GM21447 (cell line): ENCODE measurements around the gene DMTF1.

ENCODE experiments used
- ATAC-seq: cut with Tn5 transposase; IDR thresholded peaks from one replicate; pipeline ENCODE4 v1.9.1; 2021; ENCODE audit not compliant: unreplicated experiment

DMTF1 gene

DNA sequence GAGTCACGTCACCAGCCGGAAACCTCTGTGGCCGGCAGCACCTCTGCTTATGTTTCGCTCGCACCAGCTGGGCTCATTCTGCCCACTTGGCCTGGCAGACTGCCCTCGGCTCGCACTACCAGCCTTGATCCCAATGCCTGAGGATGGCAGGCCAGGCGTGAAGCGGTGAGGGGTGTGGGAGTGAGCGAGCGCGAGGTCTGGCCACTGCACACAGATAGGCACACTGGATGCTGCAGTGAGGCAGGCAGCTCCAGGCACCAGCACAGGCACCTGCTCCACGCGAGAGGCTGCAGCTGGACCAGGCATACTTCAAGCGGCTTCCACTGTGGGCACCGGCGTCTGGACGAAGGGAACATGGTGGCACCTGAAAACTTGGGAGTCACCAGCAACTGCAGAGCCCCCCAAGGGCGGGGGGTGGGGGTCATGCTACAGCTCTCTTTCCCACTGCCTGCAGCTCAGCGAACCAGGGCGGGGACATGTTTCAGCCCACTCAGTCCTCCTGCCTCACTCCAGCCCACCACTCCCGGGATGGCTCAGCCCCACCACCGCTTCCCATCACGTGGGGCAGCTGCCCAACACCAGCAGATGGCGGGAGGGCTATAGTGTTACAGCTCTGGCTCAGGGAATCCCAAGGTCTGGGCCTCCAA, 5.4 kb upstream of the DMTF1 start:
- no peak for ATAC-seq

DNA sequence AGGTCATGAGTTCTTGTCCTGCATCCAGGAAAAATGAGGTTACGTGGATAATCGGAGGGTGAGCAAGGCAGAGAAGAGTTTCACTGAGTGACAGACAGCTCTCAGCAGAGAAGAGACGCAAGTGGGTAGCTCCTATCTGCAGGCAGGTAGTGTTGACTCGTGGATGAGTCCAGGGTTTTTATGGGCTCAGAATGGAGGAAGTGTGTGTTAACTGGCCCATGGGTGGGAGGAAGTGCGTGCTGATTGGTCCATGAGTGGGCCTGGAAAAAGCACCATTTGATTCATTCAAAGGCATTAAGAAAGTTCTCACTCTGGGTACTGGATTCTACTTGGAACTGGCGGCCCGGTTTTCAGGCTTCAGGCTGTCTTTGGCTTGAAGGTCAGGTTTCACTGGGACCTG, 4.8 kb upstream of the DMTF1 start:
- ATAC-seq, result no peak

DNA sequence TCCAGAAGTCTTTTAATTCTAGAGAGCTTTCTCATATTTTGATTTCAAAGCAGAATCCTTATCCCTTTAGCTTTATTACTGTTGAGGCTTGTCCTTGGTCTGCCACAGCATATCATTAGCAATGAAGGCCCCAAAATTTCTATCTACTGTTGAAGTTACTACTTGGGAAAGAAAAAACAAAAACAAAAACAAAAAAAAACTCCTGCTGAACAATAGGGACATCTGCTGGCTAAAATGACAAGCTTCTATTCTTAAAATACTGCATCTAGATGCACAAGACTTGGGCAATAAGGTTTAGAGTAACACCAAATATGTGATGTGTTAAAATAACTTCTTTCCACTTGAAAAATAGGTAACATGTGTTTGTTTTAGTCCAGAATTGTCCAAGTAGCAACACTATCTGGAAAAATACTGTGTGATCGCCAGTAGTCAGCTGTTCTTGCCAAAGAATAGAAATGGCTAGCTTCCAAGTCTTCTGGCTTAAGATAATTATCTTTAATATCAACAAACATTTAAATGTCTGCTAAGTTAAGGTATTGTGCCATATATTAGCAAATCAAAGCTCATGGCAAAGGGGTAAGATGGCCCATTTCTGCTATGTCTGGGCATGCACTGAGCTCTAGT, 3.8 kb upstream of the DMTF1 start:
- no peak for ATAC-seq

DNA sequence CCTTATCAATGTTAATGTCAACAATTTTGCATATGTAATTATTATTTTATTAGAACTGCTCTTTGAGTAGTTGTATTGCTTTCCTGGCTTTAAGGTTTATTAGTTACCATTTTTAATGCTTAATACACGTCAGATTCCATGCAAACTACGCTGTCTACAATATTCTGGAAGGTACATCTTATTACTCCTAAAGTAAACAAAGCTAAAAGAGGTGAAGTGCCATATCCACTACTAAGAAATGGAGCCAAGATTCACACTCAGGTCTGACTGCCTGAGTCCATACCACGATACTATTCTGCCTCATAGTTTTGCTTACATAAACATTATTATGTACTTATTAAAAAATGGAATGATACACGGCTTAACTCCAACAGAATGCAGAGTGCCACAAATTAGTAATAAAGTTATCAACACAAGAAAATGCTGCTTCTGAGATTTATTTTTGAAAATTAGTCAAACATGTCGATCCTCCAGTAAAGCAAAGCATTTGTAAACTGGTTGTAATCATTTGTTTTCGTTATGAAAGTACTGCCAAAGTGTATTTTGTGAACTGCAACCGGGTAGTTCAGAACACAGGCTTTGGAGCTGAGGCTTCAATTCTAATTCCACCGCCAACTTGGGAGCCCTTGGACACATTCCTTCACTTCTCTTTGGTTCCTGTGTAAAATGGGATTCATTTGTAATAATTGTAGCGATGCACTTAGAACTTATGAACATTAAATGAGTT, 1.1 kb upstream of the DMTF1 start:
- no peak for ATAC-seq

DNA sequence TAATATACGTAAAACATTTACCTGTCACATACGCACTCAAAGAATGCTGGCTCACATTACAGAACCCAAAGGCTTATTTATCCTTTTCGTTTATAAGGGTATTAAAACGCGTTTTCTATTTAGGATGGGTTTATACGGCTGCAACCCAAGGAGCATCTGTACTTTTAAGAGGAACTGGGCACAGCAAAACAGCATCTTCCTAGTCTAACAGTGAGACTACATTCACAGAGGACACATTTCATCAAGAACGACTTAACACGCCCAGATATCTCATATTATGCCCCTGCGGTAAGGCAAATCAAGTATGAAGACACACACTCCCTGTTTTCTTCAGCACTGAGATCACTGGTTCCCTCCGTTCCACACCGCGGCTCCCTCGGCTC, 533 bp upstream of the DMTF1 start:
- ATAC-seq, result peak; percentile 34

DNA sequence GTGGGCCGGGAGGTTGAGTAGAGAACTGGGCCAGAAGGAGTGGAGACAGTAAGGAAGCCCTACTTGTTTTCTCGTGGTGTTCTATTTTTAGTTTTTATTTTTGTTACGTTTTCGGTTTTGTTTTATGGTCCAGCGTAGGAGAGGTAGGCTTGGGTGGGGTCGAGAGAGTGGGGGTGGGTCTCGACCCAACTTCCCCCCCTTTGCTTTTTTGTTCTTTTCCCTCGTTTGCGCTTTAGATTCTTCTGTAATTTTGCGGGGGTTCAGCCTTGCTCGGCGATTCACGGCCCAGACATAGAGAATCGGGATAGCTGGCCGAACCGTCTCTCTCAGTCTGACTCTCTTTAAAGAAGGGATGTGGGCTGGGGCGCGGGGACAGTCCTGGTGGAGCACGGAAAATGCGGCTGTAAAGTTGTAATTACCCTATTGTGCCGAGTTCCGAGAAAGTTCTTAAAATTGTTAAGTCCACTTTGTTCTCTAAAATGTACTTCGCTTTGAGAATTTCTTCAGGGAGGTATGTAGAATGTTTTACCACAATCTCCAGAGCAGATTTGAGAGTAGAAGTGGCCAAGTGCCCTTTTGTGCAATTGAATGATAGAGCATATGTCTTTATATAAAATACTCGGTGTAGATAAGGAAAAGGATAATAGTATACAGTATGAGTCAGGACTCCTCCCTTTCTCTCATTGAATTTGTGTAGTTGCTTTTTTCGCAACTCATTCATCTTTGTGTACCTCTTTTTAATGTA, 816 bp downstream of the DMTF1 start:
- ATAC-seq, result peak; percentile 25

DNA sequence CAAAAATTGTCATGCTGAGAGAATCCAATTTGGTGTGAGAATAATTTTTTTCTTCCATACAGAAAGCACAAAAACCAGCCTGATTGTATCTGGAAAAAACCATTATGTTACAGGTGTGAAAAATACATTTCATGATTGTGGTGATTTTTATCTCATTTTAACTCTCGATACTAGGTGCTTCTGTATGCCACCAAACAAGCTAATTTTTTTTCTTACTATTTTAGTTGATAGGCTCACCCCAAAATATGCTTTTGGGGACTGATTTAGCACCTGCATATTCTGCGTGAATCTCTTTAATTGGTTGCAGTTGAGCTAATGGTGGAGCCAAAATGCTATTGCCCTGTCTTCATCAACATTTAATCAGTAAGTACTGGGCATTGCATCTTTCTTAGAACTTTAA, 1.9 kb downstream of the DMTF1 start:
- no peak for ATAC-seq

DNA sequence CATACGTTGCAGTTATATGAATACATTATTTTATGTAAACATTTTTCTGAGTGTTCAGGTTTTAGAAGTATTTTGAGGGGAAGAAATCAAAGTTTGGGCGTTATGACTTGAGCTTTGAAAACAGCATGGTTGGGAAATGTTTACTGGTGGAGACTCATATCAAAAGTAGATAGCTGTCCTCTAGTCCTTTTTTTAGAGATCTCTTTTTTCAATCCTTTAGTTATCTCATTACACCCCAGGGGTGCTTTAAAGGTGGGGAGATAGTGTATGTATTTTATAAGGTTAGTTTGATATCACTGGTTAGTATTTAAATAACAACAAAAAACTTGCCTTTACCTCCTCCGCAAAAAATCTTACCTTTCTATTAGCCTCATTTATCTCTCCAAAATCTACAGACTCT, 2.3 kb downstream of the DMTF1 start:
- ATAC-seq, result no peak

DNA sequence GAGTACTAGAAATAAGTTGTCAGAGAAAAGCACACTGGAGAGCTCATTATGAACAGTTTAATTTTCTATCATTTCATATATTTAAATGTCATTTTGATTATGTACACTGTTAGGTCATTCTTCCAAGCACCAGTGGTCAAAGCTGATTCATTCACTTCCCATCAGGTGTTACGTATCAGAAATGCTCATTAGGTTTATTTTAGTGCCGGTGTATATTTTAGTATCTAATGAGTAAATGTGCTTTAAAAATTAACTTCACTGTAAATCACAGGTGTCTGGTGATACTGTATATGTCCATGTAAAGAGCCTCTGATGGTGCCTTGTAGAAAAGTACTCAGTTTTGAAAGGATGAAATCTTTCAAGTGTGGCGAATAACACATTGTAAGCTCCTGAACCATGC, 3.5 kb downstream of the DMTF1 start:
- ATAC-seq, result no peak

DNA sequence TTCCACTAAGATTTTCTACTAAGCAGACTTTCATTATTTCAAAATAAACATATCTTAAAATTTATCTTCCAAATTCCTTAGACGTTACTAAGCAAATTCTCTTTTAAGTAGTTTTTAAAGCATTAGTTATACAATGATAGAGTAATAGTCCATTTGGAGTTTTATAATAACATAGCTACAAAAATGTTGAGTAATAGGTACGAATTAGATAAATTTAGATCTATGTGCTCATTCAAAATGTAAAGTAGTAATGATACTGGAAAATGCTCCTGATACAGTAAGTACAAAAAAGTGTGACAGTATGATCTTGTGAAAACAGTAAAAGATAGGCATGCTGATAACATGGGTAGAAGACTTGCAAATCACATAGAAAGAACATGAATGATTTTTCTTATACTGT, 4.5 kb downstream of the DMTF1 start:
- ATAC-seq, result no peak

DNA sequence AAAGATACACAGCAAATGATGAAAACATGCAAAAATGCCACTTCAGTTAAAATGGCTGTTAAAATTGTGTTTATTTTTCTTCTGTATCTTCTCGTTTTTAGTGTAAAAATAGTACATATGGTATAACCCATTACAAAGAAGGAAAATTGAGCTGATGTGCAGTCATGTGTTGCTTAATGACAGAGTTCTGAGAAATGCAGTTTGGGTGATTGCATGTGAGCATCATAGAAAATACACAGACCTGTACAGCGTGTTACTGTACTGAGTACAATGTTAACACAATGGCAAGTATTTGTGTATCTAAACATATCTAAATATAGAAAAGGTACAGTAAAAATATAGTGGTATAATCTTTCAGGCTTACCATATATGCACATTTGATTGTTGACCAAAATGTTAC, 7.3 kb downstream of the DMTF1 start:
- ATAC-seq, result no peak

DNA sequence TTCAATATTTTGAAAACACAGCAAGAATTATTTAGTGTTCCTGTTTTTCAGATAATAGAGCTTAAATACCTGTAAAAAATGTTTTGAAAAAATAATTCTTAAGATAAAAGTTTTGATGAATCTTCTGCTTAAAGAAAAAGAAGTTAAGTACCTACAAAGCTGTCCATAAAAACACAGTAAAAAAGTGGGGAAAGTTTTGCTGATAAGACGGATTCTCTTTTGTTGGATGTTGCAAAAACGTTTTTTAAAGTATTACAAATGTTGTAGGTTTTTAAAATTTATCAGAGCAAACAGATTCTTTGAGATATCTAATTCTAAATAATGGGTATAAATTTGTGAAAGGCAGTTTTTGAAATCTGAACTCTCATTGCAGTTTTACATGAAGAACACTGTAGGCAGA, 12.2 kb downstream of the DMTF1 start:
- no peak for ATAC-seq

DNA sequence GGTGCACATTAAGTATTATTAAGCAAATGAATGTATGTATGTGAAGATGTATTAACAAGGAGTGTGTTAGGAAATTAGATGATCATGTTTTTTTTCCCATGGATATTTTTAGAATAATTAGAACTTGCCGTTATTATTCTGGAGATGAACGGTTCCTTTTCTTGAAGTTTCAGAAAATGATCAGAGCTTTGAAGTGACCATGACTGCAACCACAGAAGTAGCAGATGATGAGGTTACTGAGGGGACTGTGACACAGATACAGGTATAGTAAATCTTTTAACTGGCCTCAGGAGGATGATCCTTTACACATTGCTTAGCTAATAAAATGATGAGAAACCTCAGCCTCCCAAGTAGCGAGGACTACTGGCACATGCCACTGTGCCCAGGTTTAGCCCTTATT, 18.6 kb downstream of the DMTF1 start:
- ATAC-seq, result no peak

DNA sequence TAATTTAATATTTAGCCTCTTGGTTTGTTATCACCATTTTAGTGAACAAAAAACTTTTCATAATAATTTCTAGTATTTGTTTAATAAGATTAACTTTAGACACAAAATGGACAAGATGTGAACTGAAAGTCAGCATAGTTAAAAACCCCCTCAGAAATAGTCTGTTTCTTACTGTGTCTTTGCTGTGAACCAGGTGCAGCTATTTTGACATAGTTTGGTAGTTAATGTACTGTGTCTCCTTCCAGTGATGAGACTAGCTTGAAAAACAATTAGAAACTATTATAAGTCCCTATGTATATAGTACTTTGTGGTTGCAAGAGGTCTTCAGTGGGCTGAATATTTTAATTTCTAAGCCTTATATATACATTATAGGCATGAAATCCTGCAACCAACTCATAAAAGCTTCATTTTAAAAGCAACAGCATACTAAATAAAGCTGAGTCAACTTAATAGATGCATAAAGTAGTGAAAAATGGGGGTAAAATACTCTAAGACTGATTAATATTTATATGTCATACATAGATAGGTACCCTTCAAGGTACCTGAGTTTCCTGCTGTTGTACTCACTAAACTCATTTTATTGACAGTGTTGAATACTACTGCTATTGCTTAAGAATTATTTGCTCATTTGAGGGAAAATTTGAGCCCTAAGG, 19.2 kb downstream of the DMTF1 start:
- ATAC-seq, result no peak

DNA sequence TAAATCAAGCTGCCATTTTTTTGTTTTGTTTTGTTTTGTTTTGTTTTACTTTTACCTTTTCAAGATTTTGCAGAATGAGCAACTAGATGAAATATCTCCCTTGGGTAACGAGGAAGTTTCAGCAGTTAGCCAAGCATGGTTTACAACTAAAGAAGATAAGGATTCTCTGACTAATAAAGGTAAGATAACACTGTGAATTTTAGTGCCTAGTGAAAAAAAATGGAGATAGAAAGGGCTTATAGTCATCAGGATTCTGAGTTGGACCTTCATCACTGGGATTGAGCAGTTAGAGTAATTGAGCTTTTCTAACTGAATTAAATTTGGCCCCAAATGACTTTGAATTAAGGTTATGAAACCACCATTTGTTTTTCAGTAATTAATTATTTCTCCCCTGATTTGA, 21.2 kb downstream of the DMTF1 start:
- ATAC-seq, result no peak

DNA sequence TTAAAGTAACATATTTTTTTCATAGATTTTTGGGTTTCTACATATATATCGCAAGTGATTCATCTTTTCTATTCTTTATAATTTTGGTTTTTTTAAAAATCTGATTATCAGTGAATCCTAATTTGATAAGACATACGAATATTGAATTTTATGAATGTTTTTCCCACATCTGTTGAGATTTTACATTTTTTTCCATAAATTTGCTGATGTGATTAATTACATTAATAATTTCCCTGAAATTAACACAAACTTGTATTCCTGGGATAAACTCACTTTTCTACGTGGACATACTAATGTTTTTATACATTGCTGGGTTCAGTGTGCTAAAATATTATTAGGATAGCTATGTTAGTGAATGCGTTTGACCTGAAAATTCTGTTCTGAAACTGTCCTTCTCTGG, 26.1 kb downstream of the DMTF1 start:
- ATAC-seq, result no peak

DNA sequence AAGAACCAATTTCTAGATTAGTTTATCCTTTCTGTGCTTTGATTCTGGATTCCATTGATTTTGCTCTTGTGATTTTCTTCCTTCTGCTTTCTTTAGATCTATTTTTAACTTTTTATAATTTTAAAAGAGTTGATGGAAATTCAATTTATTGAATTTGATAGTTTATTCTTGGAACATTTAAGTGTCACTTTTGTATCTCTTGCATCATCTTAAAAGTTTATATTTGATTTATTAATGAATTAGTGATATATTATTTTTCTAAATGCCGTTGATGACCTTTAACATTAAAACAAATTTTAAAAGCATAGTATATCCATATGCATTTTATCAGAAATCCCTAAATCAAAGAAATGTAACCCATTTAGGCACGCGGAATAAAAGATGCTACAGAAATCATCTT, 26.9 kb downstream of the DMTF1 start:
- ATAC-seq, result no peak

DNA sequence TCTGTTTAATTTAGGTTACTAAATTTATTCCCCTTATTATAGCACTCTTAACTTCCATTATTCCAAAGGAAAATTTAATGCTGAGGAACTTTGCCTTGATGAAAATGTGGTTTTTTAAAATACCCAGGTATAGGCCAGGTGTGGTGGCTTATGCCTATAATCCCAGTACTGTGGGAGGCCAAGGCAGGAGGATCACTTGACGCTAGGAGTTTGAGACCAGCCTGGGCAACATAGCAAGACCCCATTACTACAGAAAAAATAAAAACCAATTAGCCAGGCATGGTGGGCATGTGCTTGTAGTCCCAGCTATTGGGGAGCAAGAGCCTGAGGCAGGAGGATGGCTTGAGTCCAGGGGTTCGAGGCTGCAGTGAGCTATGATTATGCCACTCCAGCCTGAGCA, 34.9 kb downstream of the DMTF1 start:
- no peak for ATAC-seq

DNA sequence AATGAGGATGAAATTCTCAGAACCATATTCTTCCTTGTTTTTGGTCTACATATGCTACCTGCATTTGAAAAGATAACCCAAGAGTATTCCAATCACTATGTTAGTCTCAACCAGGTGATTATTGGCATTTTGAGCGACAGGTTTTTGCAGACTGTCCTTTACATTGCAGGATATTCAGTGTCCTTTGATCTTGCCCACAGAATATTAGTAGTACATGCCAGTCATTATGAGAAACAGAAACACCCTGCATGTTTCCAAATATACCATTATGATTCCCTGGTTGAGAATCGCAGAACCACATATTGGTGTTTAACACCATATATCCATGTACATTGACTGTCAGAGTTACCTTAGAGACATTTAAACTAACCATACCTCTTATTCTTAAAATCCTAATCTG, 36.7 kb downstream of the DMTF1 start:
- no peak for ATAC-seq

DNA sequence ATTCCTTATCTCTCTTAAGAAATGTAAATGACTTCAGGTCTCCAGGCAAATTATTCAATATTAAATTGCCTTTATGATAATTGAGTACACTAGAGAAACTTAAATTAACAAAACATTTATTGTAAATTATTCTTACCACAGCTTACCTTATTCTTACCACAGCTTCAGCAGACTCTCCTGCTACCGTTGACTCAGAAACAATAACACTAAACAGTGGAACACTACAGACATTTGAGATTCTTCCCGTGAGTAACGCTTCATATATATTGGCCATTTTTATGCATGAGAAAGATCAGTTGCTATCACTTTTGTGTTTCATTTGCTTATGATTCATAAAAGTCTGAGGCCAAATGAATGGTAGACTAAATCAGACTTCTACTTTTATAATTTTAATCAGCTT, 38.5 kb downstream of the DMTF1 start:
- ATAC-seq, result no peak

DNA sequence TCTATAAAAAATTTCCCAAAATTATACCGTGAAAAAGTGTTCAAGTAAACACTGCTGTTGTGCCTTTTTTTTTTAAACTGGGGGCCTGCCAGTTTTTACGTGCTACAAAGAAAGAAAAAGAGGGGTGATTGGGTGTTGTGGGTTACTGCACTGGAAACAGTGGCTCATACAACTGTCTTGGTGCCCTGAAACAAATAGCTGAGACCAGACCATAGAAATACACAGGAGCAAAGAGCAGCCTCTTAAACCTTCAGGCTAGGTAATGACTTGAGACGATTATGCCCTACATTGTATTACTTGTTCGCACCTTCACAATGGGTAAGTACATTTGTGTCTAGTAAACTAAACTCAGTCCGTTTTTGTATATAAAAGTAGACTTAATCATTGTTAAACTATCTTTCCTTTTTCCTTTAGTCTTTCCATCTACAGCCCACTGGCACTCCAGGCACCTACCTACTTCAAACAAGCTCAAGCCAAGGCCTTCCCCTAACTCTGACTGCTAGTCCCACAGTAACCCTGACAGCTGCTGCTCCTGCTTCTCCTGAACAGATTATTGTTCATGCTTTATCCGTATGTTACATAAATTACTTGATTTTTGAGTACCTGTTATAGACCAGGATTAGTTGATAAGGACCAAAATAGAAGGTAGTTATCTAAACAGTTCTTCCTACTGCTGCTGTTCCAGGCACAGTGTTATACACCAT, 40.7 kb downstream of the DMTF1 start:
- no peak for ATAC-seq
